HL-60 (cell line): ENCODE measurements around the gene RTTN.
"Not testable (repeated sequence)": the region's sequence is repeated elsewhere in the genome, so short reads cannot be mapped to it uniquely, and the experiment has no call there.

ENCODE experiments used
- DNase-seq, 2 experiments: peaks; one replicate each; pipeline ENCODE4 v3.0.0-alpha.2; 2010 to 2020; ENCODE audit warnings: low read depth in 1 of 2, low spot score in 1 of 2
- H3K27ac ChIP-seq: fragments of 250-450 bp; sonication (Bioruptor Pico); replicated peaks from 2 replicates; pipeline ENCODE4 v1.5.1; 2020; ENCODE audit warnings: mild to moderate bottlenecking, moderate library complexity
- H3K27me3 ChIP-seq: fragments of 250-450 bp; sonication (Bioruptor Pico); 2 replicates; pipeline ENCODE4 v1.5.1; 2021; ENCODE audit warnings: mild to moderate bottlenecking, moderate library complexity; ENCODE audit not compliant: insufficient read depth, poor library complexity, severe bottlenecking
- H3K4me3 ChIP-seq: replicated peaks from 2 replicates; pipeline ENCODE4 v1.5.1; 2011; ENCODE audit warnings: mild to moderate bottlenecking, control low read depth, low read length; ENCODE audit not compliant: insufficient read depth
- CTCF ChIP-seq: IDR thresholded peaks from one replicate; pipeline ENCODE4 v1.5.1; 2011; ENCODE audit warnings: low read length, control low read depth, inconsistent platforms; ENCODE audit not compliant: insufficient read depth
- GABPA ChIP-seq: IDR thresholded peaks from 2 replicates; pipeline ENCODE4 v1.6.1; 2012; ENCODE audit warnings: low read depth
- POLR2AphosphoS5 ChIP-seq: IDR thresholded peaks from 2 replicates; pipeline ENCODE4 v1.6.1; 2012; ENCODE audit warnings: low read depth
- REST ChIP-seq: IDR thresholded peaks from 2 replicates; pipeline ENCODE4 v1.6.1; 2012; ENCODE audit warnings: low read depth; ENCODE audit not compliant: insufficient replicate concordance
- SPI1 ChIP-seq: IDR thresholded peaks from 2 replicates; pipeline ENCODE4 v1.6.1; 2012; ENCODE audit warnings: low read depth, mild to moderate bottlenecking, borderline replicate concordance
- long read RNA-seq: library from polyadenylated mRNA; unstranded; transcript quantifications from one replicate; pipeline ENCODE4 v2.0.0, GENCODE V29; 2020

RTTN gene
- long read RNA-seq, partial matches to known transcripts, result 61 of 80 reads
- long read RNA-seq, other reads (novel, unspliced or antisense), result 18 of 80 reads

- TF ChIP-seq SPI1 (peak; percentile 44; the same call in 1 of the 2 replicates), GABPA (peak; percentile 96), CTCF (no peak), POLR2AphosphoS5 (peak; percentile 84), REST (peak; percentile 12)
- H3K4me3 ChIP-seq, result peak within 1 kb of the TSS; percentile 83
- DNase-seq, result peak; percentile 83 to 97
- peak within 1 kb of the TSS; percentile 93 for H3K27ac ChIP-seq
- H3K27me3 ChIP-seq, result peaks cover 2% of the 10 kb centered on the region
These were observed at the start of gene RTTN for GRCh38 chr18:70205421-70206397. RTTN (minus strand) TSS chr18:70205687; CDS start chr18:70205658, 29 bp downstream.

- no peak overlapping the region for H3K4me3 ChIP-seq
- no peaks in the 10 kb centered on the region for H3K27me3 ChIP-seq
- no peak for DNase-seq
- TF ChIP-seq SPI1, result no peak
- TF ChIP-seq POLR2AphosphoS5, result no peak
- H3K27ac ChIP-seq, result no peak overlapping the region
These were observed 45.3 kb upstream of the RTTN start for GRCh38 chr18:70250781-70251180.

GRCh38 chr18:70249861-70250260, 44.4 kb upstream of the RTTN start:
- H3K4me3 ChIP-seq, DNase-seq, H3K27me3 ChIP-seq, H3K27ac ChIP-seq: not testable (repeated sequence)

GRCh38 chr18:70249118-70249517, 43.6 kb upstream of the RTTN start:
- Histone ChIP-seq H3K27ac (no peak overlapping the region), H3K27me3 (no peaks in the 10 kb centered on the region), H3K4me3 (no peak overlapping the region)
- DNase-seq, result no peak
- TF ChIP-seq REST (no peak), GABPA (no peak), POLR2AphosphoS5 (no peak), SPI1 (no peak), CTCF (no peak)
